Right atrium auricular region (tissue), 2 donors: ENCODE data around the gene TSR3. TPM values are rescaled to one million over a fixed set of nuclear protein-coding genes. Genes with fewer than 3 reads are reported as not detected.

Source experiments
- DNase-seq: peaks from one replicate; pipeline ENCODE4 v3.0.0-alpha.2; 2019; ENCODE audit warnings: low spot score
- H3K27ac ChIP-seq, 2 donors: fragments of 200-600 bp; sonication (generic); 1 replicate in 1 of 2; 2 replicates in 1 of 2; pipeline ENCODE4 v1.5.1; 2016 to 2019
- H3K27me3 ChIP-seq, 2 donors: fragments of 200-600 bp; sonication (generic); one replicate each; pipeline versions ENCODE4 v1.5.1 to v1.6.0; 2017 to 2019
- H3K36me3 ChIP-seq: fragments of 200-600 bp; sonication (generic); one replicate; pipeline ENCODE4 v1.5.1; 2016
- H3K4me1 ChIP-seq, 2 donors: fragments of 200-600 bp; sonication (generic); one replicate each; pipeline versions ENCODE4 v1.5.1 to v1.6.0; 2017 to 2019
- H3K4me3 ChIP-seq, 2 donors: fragments of 200-600 bp; sonication (generic); 1 replicate in 1 of 2; 2 replicates in 1 of 2; pipeline ENCODE4 v1.5.1; 2017 to 2019; ENCODE audit warnings: mild to moderate bottlenecking in 1 of 2, moderate library complexity in 1 of 2
- H3K9me3 ChIP-seq, 2 donors: fragments of 200-600 bp; sonication (generic); one replicate each; pipeline ENCODE4 v1.5.1; 2019
- CTCF ChIP-seq, 2 donors: fragments of 200-600 bp; sonication (generic); IDR thresholded peaks; one replicate each; pipeline ENCODE4 v1.5.1; 2019; ENCODE audit warnings: antibody characterized with exemption in 2 of 2
- total RNA-seq, 2 donors: library from RNA; depleted of rRNA; stranded (reverse); fragments of >200 nt; gene quantifications; one replicate each; pipeline ENCODE4 v1.1.0, GENCODE V29; 2016

Gene TSR3
- total RNA-seq, 2 donors from 2014 or later = 72.8 to 73.7 TPM

- H3K4me1 ChIP-seq = no peaks in the 10 kb centered on the region
- H3K36me3 ChIP-seq = peaks cover 50% of the 10 kb centered on the region
- H3K27me3 ChIP-seq = no peaks in the 10 kb centered on the region
- no peak overlapping the region for H3K27ac ChIP-seq
- no peak overlapping the region for H3K4me3 ChIP-seq
- no peak for TF ChIP-seq CTCF (IDR thresholded peaks at IDR 0.05)
- no peak for DNase-seq
- H3K9me3 ChIP-seq = no peaks in the 10 kb centered on the region
Measured at GRCh38 chr16:1361685-1362360, 10.1 kb upstream of the TSR3 start.

- no peak for TF ChIP-seq CTCF (IDR thresholded peaks at IDR 0.05)
- no peaks in the 10 kb centered on the region for H3K9me3 ChIP-seq
- no peak for DNase-seq
- H3K36me3 ChIP-seq = peaks cover 20% of the 10 kb centered on the region
- H3K4me3 ChIP-seq = no peak overlapping the region
- H3K27me3 ChIP-seq = no peaks in the 10 kb centered on the region
- no peak overlapping the region for H3K27ac ChIP-seq
- H3K4me1 ChIP-seq = peaks cover 0 to 7% of the 10 kb centered on the region in 2 donors
Measured at GRCh38 chr16:1357906-1358566, 6.4 kb upstream of the TSR3 start.

- H3K4me3 ChIP-seq = no peak overlapping the region
- H3K36me3 ChIP-seq = peaks cover 10% of the 10 kb centered on the region
- no peak for DNase-seq
- H3K9me3 ChIP-seq = no peaks in the 10 kb centered on the region
- no peaks in the 10 kb centered on the region for H3K27me3 ChIP-seq
- no peak overlapping the region for H3K27ac ChIP-seq
- TF ChIP-seq CTCF (IDR thresholded peaks at IDR 0.05) = no peak
- peaks cover 0 to 19% of the 10 kb centered on the region in 2 donors for H3K4me1 ChIP-seq
Measured at GRCh38 chr16:1356061-1356900, 4.6 kb upstream of the TSR3 start.

GRCh38 chr16:1355591-1355990, 3.9 kb upstream of the TSR3 start:
- H3K36me3 ChIP-seq = peaks cover 3% of the 10 kb centered on the region
- no peak overlapping the region for H3K4me3 ChIP-seq
- H3K27me3 ChIP-seq = no peaks in the 10 kb centered on the region
- H3K27ac ChIP-seq = no peak overlapping the region
- no peak for TF ChIP-seq CTCF (IDR thresholded peaks at IDR 0.05)
- peaks cover 0 to 26% of the 10 kb centered on the region in 2 donors for H3K4me1 ChIP-seq
- DNase-seq = no peak
- no peaks in the 10 kb centered on the region for H3K9me3 ChIP-seq

GRCh38 chr16:1354815-1355540, 3.3 kb upstream of the TSR3 start:
- Histone ChIP-seq H3K27me3 (no peaks in the 10 kb centered on the region), H3K4me3 (no peak overlapping the region), H3K9me3 (no peaks in the 10 kb centered on the region), H3K27ac (no peak overlapping the region), H3K36me3 (peaks cover 4% of the 10 kb centered on the region), H3K4me1 (peaks cover 0 to 32% of the 10 kb centered on the region in 2 donors)
- DNase-seq = no peak
- TF ChIP-seq CTCF (IDR thresholded peaks at IDR 0.05) = no peak
